Raji (cell line): ENCODE measurements around the gene CDH18.

Experiments
- POLR2A ChIP-seq: IDR thresholded peaks from 2 replicates; pipeline ENCODE4 v1.6.1; 2011; ENCODE audit warnings: low read depth, low read length, control low read depth; ENCODE audit not compliant: insufficient read depth

CDH18 gene

GRCh38 chr5:19835442-19835841 is 152.6 kb downstream of the CDH18 start:
- TF ChIP-seq POLR2A = no peak

- no peak for TF ChIP-seq POLR2A
These were observed 181.2 kb downstream of the CDH18 start for GRCh38 chr5:19806756-19807155.

GRCh38 chr5:19802686-19803085 is 185.3 kb downstream of the CDH18 start:
- no peak for TF ChIP-seq POLR2A

- no peak for TF ChIP-seq POLR2A
These were observed 192.8 kb downstream of the CDH18 start for GRCh38 chr5:19795218-19795617.

DNA sequence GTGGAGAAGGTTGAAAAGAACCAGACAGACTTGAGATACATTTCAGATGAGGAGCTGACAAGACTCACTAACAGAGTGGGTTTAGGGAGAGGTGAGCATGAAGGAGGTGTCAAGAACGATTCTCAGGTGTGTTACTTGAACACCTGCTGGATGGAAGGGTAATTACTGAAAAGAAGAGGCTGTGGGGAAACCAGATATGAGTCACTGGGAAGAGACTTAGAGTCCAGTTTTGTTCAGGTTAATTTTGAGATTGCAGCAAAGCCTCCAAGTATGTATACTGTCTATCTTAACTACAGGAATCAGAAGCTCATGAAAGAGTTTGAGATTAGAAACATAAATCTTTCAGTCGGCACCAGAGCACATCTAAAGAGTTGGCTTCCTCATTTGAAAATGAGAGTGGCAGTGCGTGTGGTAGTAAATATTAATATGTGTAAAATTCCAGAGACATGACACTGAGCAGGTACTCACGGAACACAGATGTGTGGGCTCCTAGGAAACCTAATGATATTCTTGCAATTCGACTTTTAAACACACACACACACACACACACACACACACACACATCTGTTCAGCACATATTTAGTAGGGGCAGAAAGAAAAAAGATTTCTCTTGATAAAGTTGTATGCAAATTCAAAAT is 197.1 kb downstream of the CDH18 start:
- TF ChIP-seq POLR2A = no peak

DNA sequence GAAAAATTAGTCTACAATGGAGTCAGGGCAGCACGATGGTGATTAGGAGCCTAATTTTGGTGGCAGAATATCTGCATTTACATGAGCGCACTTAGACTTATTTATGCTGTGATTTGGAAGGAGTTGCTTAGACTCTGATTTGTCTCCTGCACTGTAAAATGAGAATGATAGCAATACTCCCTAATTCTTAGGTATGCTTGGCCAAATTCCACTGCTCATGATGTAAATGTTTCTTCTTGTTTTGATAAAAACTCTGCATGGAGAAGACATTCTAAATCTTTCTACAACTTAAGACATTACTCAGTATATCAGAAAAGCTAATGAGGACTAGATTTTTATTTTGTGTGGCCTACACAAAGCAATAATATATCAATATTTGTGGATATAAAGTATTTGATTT is 205.4 kb downstream of the CDH18 start:
- no peak for TF ChIP-seq POLR2A

- TF ChIP-seq POLR2A = no peak
These were observed 210.6 kb downstream of the CDH18 start for GRCh38 chr5:19777363-19777762.

DNA sequence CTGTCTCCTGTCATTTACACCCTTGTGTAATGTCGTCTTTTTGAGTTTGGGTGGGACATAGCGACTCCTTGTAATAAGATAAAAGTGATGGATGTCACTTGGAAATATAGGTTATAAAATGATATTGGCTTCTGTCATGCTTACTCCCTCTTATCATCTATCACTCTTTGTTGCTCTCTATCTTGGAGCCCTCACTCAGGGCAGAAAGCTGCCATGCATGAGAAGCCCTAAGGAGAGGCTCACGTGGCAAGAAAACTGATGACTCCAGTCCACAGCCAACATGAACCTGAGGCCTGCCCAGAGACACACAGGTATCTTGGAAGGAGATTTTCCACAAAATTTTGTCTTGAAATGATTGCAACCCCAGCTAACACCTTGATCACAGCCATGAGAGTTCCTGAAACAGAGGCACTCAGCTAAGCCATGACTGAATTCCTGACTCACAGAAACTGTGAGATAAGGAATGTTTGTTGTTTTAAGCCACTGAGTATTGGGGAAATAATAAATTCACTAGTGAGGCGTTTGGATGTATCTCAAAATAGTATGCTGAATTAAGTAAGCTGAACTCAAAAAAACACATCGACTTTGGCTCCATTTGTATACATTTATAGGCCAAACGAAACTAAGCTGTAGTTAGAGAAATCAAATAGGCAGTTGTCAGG is 216.7 kb downstream of the CDH18 start:
- TF ChIP-seq POLR2A = no peak

DNA sequence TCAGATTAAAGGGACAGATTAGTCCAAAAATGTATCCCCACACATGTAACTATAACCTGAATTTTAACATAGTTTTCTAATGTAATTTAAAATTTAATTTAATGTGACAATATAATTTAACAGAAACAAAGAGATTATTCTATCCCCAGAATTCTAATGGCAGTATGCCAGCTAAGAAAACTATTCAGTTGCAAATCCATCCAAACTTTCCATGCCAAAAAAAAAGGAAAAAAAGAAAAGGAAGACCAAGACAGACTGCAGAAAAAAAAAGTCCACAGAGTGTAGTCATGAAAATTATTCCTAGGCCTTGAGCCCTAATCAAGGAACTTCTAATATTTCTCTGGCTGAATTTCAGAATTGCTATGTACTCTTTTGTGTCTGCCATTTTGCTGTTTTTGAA is 217.6 kb downstream of the CDH18 start:
- no peak for TF ChIP-seq POLR2A

GRCh38 chr5:19767987-19768386 is 220.0 kb downstream of the CDH18 start:
- TF ChIP-seq POLR2A = no peak

DNA sequence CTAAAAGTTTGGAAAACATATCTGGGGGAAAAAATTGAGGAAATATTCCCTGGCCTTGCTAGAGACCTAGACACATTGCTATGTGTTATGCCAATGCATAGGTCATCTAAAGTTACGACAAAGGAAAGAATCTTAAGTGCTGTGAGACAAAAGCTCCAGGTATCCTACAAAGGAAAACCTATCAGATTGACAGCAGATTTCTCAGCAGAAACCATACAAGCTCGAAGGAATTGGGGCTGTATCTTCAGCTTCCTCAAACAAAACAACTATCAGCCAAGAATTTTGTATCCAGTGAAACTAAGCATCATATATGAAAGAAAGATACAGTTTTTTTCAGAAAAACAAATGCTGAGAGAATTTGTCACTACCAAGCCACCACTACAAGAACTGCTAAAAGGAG is 234.4 kb downstream of the CDH18 start:
- TF ChIP-seq POLR2A = no peak

DNA sequence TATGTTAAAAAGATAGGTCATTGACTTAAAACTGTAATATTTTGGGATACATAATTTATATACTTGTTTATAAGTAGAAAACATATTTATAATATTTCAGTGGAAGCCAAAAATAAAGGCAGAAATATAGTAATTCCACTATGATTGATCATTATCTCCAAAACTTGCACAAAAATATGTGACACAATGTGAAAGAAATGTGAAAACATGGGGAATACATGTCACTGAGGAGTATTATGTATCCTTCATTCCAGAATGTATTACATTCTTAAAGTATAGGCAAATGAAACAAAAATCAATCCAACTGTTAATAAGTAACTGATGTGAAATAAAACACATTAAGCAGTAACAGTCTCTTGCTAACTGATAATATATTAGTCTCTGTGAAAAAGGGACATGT is 236.7 kb downstream of the CDH18 start:
- no peak for TF ChIP-seq POLR2A

DNA sequence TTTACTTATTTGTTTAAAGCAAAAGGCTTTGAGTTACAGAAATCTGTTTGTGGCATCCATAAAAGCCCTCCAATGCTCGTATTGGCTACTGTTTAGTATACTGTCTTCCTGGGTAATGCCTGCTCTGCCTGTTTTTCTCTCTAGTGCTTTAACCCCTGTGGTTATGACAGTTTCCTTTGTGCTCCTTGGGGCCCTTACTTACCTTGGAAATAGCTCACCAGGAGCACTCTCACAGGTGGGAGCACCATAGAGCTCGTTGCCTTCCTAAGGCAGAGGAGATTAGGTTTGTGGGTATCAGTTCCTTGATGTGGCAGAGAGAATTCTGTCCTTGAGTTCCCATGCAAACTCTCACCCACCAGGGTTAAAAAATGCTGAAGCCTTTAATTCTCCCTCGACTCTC is 242.8 kb downstream of the CDH18 start:
- TF ChIP-seq POLR2A = no peak

DNA sequence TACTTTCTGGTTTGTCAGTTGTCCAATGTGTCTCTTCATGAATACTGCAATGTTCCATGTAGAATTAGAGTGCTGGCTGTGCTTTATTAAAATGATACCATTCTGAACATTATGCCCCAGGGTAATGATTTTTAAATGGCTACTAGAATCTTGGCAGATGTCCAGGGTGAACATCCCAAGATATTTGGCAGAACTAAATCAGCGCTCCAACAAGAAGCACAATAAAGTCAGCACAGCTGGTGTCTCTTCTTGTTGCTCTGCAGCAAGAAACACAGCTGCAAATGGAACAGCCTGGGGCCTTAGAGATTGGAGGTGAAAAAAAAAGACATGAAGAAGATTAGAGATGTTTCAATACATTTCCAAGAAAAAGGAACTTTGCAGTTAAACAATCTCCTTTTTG is 248.3 kb downstream of the CDH18 start:
- TF ChIP-seq POLR2A = no peak

DNA sequence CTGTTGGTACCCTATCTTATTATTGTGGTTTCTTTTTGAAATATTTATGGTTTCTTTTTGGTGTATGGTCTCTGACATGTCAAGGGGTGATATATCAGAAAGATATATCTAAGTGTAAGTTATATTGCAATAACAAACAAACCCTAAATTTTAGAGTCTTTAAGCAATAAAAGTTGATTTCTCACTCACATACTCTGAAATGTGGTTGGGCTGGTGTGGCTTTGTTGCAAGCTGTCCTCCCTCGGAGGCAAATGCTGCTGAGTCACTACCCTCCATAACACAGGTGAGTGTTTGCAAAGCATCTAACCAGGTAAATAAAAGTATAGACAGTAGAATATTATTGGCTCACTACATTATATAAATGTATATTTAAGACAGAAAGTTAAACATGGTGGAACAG is 253.2 kb downstream of the CDH18 start:
- TF ChIP-seq POLR2A = no peak

DNA sequence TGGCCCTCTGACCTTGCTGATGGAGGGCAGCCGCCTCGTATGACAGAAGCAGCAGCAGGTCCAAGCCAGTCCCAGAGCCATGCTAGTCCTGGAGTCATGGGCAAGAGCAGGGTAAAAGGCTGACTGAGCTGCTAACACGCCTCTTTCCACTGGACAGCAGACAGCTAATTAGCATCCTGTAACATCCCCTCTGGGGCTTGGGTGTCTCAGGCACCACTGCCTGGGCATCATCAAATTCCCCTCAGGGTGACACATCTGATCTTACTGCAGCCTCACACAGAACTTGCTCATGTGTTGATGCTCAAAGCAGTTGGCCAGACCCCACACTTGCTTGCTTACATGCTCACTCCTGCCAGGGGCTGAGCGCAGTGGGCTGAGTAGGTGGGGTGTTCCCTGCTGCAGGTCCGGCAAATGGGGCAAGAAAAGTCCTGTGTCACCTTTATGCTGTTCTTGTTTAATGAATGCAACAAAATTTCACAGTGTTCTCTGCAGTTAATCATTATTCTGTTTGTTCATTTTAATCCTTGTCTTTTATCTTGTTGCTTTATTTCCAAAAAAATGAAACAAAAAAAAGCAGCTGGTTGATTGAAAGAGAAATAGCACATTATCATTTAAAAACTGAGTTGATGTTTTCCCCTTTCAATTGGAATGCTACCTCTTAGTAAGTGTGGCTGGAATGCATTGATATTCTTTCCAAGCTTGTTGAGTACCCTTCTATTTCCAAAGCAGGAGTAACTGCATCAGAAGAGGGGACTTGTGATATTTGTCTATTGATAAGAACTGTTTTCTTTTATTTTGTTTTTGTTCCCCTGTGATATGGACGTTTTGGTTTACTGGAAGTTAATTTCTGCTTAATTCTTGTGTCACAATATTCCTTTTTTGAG is 254.1 kb downstream of the CDH18 start:
- no peak for TF ChIP-seq POLR2A
